Loucy (cell line): ENCODE measurements around the gene SOCS7.

ENCODE experiments used
- H2AFZ ChIP-seq: fragments of 200-600 bp; sonication (generic); 2 replicates; pipeline ENCODE4 v1.6.0; 2016; ENCODE audit warnings: antibody characterized with exemption, mild to moderate bottlenecking, low read length, moderate library complexity
- H3F3A ChIP-seq: fragments of 200-600 bp; 2 replicates; pipeline ENCODE4 v1.6.0; 2016; ENCODE audit warnings: antibody characterized with exemption, low read depth, mild to moderate bottlenecking
- H3K27me3 ChIP-seq: fragments of 200-600 bp; sonication (generic); 2 replicates; pipeline ENCODE4 v1.6.1; 2014; ENCODE audit warnings: low read length, mild to moderate bottlenecking; ENCODE audit not compliant: insufficient read depth, poor library complexity, severe bottlenecking
- H3K36me3 ChIP-seq: fragments of 200-600 bp; sonication (generic); 2 replicates; pipeline ENCODE4 v1.6.1; 2016; ENCODE audit warnings: low read length; ENCODE audit not compliant: insufficient read depth
- H3K4me1 ChIP-seq: fragments of 200-600 bp; sonication (generic); 2 replicates; pipeline ENCODE4 v1.5.1; 2014; ENCODE audit warnings: low read length, mild to moderate bottlenecking; ENCODE audit not compliant: insufficient read depth, poor library complexity, severe bottlenecking
- H3K4me2 ChIP-seq: fragments of 200-600 bp; sonication (generic); 2 replicates; pipeline ENCODE4 v1.6.0; 2014; ENCODE audit warnings: antibody characterized with exemption, low read length, low read depth, mild to moderate bottlenecking; ENCODE audit not compliant: poor library complexity, severe bottlenecking
- H3K4me3 ChIP-seq: fragments of 200-600 bp; sonication (generic); 2 replicates; pipeline ENCODE4 v1.5.1; 2014; ENCODE audit warnings: low read length, mild to moderate bottlenecking, mixed read lengths; ENCODE audit not compliant: poor library complexity, severe bottlenecking
- H3K79me2 ChIP-seq: fragments of 200-600 bp; sonication (generic); 2 replicates; pipeline ENCODE4 v1.6.1; 2014; ENCODE audit warnings: low read length; ENCODE audit not compliant: insufficient read depth
- H3K9ac ChIP-seq: fragments of 200-600 bp; sonication (generic); 2 replicates; pipeline ENCODE4 v1.6.0; 2014; ENCODE audit warnings: mild to moderate bottlenecking, low read depth, low read length, moderate library complexity; ENCODE audit not compliant: poor library complexity, severe bottlenecking
- H3K9me2 ChIP-seq: fragments of 200-600 bp; sonication (generic); replicated peaks from 2 replicates; pipeline ENCODE4 v1.6.1; 2016; ENCODE audit warnings: low read depth, low read length, mixed read lengths
- H3K9me3 ChIP-seq: fragments of 200-600 bp; sonication (generic); 2 replicates; pipeline ENCODE4 v1.6.1; 2014; ENCODE audit warnings: mild to moderate bottlenecking, antibody characterized with exemption, low read length, low read depth; ENCODE audit not compliant: insufficient read depth
- H4K20me1 ChIP-seq: fragments of 200-600 bp; sonication (generic); 2 replicates; pipeline ENCODE4 v1.6.0; 2014; ENCODE audit warnings: antibody characterized with exemption, low read length, mild to moderate bottlenecking; ENCODE audit not compliant: insufficient read depth, poor library complexity, severe bottlenecking
- EZH2phosphoT487 ChIP-seq: fragments of 200-600 bp; IDR thresholded peaks from 2 replicates; pipeline ENCODE4 v1.6.1; 2018; ENCODE audit warnings: antibody characterized with exemption, mild to moderate bottlenecking, moderate library complexity, borderline replicate concordance
- TF ChIP-seq, protein P1 (sequence below): fragments of 200-600 bp; sonication (generic); conservative IDR thresholded peaks from 2 replicates; pipeline ENCODE4 v1.5.1; 2014; ENCODE audit warnings: mild to moderate bottlenecking, antibody characterized with exemption, low read length

Gene SOCS7

GRCh38 chr17:38447502-38448085 lies 96.0 kb downstream of the SOCS7 start:
- Histone ChIP-seq H3K9me3 (no peaks in the 10 kb centered on the region), H3K27me3 (no peaks in the 10 kb centered on the region), H3K4me1 (peaks cover 24% of the 10 kb centered on the region), H4K20me1 (peaks cover 65% of the 10 kb centered on the region), H3K36me3 (peaks cover 2% of the 10 kb centered on the region; the same call in 1 of the 2 replicates), H3K4me2 (no peak overlapping the region), H3K9ac (no peak overlapping the region), H3K9me2 (no peaks in the 10 kb centered on the region), H2AFZ (no peak overlapping the region), H3K79me2 (peaks cover 87% of the 10 kb centered on the region), H3K4me3 (no peak overlapping the region), H3F3A (no peaks in the 10 kb centered on the region)
- TF ChIP-seq, protein P1, sequence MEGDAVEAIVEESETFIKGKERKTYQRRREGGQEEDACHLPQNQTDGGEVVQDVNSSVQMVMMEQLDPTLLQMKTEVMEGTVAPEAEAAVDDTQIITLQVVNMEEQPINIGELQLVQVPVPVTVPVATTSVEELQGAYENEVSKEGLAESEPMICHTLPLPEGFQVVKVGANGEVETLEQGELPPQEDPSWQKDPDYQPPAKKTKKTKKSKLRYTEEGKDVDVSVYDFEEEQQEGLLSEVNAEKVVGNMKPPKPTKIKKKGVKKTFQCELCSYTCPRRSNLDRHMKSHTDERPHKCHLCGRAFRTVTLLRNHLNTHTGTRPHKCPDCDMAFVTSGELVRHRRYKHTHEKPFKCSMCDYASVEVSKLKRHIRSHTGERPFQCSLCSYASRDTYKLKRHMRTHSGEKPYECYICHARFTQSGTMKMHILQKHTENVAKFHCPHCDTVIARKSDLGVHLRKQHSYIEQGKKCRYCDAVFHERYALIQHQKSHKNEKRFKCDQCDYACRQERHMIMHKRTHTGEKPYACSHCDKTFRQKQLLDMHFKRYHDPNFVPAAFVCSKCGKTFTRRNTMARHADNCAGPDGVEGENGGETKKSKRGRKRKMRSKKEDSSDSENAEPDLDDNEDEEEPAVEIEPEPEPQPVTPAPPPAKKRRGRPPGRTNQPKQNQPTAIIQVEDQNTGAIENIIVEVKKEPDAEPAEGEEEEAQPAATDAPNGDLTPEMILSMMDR: no peak
- no peak for TF ChIP-seq EZH2phosphoT487

GRCh38 chr17:38448208-38448771 lies 96.6 kb downstream of the SOCS7 start:
- Histone ChIP-seq H3F3A (no peaks in the 10 kb centered on the region), H3K9me3 (no peaks in the 10 kb centered on the region), H3K4me2 (no peak overlapping the region), H2AFZ (no peak overlapping the region), H3K9me2 (no peaks in the 10 kb centered on the region), H3K27me3 (no peaks in the 10 kb centered on the region), H3K36me3 (peaks cover 2% of the 10 kb centered on the region; the same call in 1 of the 2 replicates), H3K4me3 (no peak overlapping the region), H3K9ac (no peak overlapping the region), H3K79me2 (peaks cover 87% of the 10 kb centered on the region), H4K20me1 (peaks cover 65% of the 10 kb centered on the region), H3K4me1 (peaks cover 24% of the 10 kb centered on the region)
- TF ChIP-seq, protein P1: no peak
- TF ChIP-seq EZH2phosphoT487: no peak

DNA sequence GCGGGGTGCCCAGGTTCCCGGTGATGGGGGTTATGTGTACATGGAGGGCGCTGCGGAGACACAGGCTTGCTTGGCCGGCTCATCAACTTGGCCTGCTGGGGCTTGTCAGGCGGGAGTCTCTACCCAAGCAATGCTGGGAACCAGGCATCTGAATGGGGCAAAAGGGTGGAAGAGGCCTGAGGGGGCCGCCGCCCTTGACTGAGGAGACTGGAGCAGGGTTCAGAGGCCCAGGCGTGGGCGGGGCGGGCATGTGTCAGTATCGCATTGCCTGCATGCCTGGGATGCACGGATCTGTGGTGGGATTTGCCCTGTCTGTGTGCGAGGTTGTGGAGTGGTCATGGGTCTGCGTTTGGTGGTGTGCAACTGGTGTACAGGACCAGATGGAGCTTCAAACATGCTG lies 97.7 kb downstream of the SOCS7 start:
- Histone ChIP-seq H3K36me3 (peaks cover 2% of the 10 kb centered on the region; the same call in 1 of the 2 replicates), H3K9me2 (no peaks in the 10 kb centered on the region), H3K9me3 (no peaks in the 10 kb centered on the region), H3K4me3 (no peak overlapping the region), H3F3A (no peaks in the 10 kb centered on the region), H3K4me1 (peaks cover 21% of the 10 kb centered on the region), H3K79me2 (peaks cover 84% of the 10 kb centered on the region), H3K9ac (no peak overlapping the region), H3K27me3 (no peaks in the 10 kb centered on the region), H3K4me2 (no peak overlapping the region), H4K20me1 (peaks cover 58% of the 10 kb centered on the region), H2AFZ (no peak overlapping the region)
- no peak for TF ChIP-seq EZH2phosphoT487
- TF ChIP-seq, protein P1: no peak
